HL-60/S4 treated with phorbol 12-myristate 13-acetate at 8.2 ng/mL for 4 days and 3 days (cell line): ENCODE data around the gene DCT.
"Not testable (repeated sequence)": the region's sequence is repeated elsewhere in the genome, so short reads cannot be mapped to it uniquely, and the experiment has no call there.

Source experiments
- in situ Hi-C: fragments of 300-500 bp; cut with MboI; formaldehyde crosslinking; loops from 2 replicates; pipeline ENCODE4 v1.15.0; 2022; ENCODE audit warnings: low sequenced_read_pairs

The DCT gene

DNA sequence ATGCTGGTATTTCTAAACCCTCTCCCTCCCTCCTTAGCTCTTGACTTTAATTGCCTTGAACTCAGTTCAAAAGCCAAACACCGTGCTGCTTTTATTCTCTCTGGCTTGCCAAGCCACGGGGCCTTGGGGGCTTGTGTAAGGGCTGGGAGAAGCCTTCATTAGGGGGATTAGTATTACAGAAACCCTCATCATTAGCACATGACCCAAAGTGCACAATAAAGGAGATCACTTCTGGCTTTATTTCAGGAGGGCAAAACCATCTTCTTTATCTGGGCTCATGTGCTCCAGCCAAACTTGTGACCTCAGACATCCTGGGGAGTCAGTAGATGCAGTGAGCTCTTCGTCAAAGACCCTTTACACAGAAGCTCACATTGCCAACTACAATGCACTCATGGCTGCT is at the start of gene DCT:
Gene DCT (minus strand): TSS at position 67 of the 400 bp plus-strand sequence. CDS start 427 bp downstream, outside the sequence.
- in situ Hi-C loops = no loop called here

DNA sequence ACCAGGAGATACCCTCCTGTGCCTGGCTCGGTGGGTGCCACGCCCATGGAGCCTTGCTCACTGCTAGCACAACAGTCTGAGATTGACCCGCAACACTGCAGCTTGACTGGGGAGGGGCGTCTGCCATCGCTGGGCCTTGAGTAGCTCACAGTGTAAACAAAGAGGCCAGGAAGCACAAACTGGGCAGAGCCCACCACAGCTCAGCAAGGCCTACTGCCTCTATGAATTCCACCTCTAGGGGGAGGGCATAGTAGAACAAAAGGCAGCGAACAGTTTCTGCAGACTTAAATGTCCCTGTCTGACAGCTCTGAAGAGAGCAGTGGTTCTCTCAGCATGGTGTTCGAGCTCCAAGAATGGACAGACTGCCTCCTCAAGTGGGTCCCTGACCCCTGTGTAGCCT is 47.5 kb upstream of the DCT start:
- in situ Hi-C loops = not testable (repeated sequence)

DNA sequence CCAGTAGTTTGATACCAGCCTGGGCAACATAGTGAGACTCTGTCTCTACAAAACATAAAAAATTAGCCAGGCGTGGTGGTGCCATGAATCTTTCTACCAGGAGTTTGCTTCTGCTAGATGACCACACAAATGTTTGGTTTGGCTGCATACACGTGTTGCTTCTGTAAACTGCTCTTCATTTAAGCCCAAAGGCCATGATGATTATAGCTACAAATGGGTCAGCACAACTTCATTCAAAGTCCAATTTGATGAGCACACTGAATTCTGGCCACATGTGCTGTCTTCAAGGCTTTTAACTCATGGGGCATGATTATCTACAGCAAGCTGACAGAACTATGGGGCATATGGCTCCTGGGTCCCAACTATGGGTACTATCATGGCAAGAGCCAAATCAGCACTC is 46.3 kb upstream of the DCT start:
- in situ Hi-C loops = no loop called here

DNA sequence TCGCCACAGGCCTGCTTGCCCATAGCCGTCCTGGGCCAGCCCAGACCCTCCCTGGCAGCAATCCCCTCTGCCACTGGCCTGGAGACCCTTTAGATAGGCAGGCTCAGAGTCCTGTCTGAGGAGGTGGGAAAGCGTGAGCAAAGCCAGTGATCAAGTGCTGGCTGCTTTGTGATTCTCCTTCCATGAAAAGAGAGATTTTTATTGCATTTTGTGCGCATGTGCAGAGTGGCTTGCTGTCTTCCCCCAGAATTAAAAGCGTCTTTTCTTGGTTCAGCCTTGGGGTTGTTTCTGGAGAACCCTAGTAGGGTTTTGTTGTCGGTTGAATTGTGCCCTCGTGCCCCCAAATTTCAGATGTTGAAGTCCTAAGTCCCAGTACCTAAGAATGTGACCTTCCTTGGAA is 44.9 kb upstream of the DCT start:
- in situ Hi-C loops = no loop called here

DNA sequence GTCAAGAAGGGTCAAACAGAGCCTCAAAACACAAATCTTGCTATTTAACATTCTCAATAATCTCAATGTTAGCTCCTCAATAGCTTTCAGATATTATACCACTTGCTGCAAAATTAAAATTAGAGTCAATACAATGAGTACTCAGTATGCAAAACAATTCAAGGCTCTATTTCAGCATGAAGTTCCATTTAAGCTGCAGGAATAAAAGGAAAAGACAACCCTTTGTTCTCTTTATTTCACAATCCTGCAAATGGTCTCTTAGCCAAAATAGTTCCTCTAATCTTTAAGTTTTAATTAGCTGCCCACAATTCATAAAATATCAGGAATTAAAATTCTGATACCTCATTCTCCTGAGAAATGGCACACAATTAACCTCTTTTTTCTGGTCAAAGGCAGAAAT is 40.5 kb upstream of the DCT start:
- in situ Hi-C loops = no loop called here

GRCh38 chr13:94516456-94516855 is 37.0 kb upstream of the DCT start:
- in situ Hi-C loops = no loop called here

DNA sequence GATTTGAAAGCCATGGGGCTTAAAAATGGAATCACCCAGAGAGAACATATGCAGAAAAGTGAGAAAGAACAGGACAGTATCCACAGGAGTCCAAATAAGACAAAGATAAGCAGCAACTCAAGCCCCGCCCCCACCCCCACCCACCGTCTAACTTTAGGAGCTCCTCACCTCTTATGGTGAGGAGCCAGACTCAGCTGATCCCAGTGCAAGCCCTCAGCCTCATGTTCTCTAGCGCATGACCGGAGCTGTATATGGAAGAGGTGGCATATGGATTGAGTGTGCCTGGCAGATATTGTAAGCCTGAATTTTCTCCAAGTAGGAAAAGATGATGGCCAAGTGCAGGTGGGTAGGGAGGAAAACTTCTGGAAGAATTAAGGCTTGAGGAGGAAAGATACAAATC is 36.4 kb upstream of the DCT start:
- in situ Hi-C loops = no loop called here

DNA sequence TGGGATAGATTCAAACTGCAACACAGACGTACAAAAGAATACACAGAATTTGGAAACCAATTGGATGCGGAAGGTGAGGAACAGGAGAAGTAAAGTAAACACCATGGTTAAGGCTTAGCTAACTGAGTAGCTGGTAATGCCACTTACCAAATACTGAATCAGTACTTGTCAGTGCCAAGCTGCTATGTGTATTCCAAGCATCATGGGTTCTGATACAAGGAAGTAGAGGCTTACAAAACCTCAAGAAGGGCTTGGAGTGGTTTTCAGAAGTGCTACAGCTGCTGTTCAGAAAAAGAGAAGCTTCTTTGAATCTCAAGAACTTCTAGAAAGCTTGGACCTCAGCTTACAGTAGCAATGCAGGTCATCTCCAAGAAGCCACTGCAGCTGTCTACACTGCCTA is 35.9 kb upstream of the DCT start:
- in situ Hi-C loops = no loop called here

- in situ Hi-C loops = no loop called here
These were observed 33.5 kb upstream of the DCT start for GRCh38 chr13:94513026-94513425.

DNA sequence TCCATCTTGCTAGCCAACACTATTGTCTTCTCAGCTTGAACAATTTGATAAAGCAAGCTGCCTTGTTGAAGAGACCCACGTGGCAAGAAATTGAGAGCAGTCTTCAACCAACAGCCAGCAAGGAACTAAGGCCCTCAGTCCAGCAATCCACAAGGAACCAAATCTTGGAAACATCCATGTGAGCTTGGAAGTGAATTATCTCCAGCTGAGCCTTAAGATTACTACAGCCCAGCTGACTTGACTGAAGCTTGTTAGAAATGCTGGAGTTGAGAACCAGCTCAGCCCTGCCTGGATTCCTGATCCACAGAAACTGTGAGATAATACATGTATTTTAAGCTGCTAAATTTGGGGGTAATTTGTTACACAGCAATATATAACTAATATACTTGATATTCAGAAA is 26.2 kb upstream of the DCT start:
- in situ Hi-C loops = no loop called here

DNA sequence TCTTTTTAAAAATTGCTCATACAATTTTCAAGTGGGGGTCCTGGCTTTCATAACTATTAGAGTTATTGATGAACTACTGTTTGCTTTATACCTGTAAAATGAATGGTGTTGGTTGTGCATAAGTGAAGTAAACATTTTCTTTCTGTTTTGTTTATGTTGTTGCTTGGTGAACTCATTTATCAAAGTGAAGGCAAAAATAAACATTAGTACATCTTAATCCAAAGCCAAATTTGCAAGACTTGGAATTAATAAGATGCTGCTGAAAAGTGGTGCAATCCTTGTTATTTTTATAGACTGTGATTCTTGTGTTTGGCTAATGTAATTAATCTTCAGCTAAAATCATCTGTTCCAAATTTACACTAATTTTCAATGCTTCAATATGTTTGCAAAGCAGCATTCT is 24.4 kb upstream of the DCT start:
- in situ Hi-C loops = no loop called here

- in situ Hi-C loops = not testable (repeated sequence)
These were observed 19.3 kb upstream of the DCT start for GRCh38 chr13:94498831-94499230.

DNA sequence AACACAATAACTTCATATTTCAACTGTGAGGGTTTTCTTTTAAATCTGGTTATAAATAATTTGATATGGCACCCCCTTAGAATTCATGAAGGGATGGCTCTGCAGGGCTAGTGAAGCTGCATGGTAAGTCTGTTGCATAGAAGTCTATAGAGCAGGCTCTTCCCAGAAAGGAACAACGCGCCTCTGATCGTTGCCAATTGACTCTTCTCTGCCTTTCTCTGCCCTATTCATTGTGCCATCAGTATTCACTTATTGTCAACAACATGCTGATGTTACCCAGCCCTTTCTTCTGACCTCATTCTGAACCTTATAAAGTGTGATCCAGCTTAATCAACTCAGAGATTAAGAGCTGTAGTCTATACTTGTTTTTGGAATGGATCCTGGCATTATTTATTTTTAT is 16.3 kb upstream of the DCT start:
- in situ Hi-C loops = no loop called here

- in situ Hi-C loops = no loop called here
These were observed 14.5 kb upstream of the DCT start for GRCh38 chr13:94494026-94494425.

DNA sequence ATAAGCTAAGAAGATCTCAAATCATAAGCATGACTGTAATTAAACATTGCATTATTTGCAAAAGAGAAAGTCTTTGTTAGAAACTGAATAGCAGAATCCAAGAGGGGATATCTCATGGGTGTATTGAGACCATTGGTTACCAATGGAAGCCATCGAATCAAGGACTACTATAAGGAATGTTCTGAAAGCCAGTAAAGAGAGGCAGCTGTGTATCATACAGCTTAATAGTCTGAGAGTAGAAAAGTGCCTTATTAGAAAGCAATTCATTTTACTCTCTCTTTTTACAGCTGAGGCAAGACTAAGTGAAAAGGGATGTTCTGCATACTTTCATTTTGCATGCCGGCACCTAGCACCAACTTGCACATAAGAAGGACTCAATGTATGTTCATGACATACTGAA is 7.6 kb upstream of the DCT start:
- in situ Hi-C loops = no loop called here

DNA sequence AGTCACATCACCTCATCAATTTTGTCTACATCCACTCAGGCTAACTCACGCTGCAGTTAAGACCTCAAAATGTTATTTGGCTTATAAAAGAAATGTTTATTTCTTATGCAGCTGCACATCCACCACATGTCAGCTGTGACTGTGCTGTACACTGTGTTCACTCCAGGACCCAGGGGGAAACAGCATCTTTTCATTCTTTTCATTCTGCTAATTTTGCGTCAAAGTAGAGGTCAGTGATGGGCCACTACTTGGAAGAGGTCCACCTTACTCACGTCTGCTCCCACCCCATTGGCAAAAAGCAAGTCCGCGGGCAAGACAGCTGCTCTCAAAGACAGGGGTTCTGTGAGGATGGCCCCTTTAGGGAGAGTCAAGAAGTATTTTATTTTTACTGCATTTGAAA is 4.5 kb upstream of the DCT start:
- in situ Hi-C loops = no loop called here

DNA sequence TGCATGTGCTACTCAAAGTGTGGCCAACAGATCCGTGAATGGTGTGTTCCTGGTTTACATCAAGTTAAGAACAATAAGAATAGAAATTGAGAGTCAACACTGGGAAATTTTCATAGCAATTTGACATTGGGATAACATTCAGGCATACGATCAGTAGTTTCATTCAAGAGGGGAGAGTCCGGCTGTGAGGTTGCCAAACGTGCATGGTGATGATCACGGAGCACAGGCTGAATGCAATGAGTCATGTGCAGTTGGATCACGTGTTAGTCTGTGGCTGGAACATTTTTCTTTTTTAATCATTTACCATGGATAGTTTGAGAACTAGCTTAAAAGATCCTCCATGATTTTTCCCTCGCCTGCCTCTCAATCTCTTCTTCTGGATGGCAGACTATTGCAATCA is 2.5 kb upstream of the DCT start:
- in situ Hi-C loops = no loop called here

DNA sequence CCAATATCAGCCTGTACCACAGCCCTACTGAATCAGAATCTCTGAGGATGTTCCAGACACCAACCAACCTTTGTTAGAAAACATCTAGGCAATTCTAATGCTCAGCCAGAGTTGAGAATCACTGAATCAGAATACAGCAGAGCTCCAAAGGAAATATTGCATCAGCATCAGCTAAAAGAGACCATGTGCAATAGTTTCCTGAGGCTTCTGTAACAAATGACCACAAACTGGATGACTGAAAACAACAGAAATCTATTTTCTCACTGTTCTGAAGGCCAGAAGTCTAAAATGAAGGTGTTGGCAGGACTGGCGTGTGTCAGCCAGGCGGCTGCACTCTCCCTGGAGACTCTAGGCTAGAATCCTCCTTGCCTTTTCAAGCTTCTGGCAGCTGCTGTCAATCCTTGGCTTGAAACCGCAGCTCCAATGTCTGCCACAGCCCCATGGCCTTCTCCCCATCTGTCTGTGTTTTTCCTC is 1.2 kb upstream of the DCT start:
- in situ Hi-C loops = no loop called here

GRCh38 chr13:94478913-94479312 is 569 bp downstream of the DCT start:
- in situ Hi-C loops = no loop called here

DNA sequence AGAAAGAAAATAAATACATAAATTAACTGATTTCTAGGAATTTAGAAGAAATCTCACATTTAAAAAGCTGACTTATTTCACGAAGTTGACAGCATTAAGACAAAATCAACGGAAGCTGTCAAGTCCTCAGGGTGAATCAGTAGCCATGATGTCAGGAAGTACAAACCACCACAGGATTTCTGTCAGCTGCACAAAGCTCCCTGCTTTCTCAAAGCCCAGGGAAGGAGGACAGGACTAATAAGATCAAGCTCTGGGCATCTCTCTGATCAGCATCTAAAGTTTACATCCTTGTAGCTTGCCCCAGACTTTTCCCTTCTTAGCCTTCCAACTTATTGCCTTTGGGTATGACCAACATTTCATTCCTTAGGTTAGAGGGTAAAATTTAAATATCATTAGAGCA is 9.4 kb downstream of the DCT start:
- in situ Hi-C loops = no loop called here

DNA sequence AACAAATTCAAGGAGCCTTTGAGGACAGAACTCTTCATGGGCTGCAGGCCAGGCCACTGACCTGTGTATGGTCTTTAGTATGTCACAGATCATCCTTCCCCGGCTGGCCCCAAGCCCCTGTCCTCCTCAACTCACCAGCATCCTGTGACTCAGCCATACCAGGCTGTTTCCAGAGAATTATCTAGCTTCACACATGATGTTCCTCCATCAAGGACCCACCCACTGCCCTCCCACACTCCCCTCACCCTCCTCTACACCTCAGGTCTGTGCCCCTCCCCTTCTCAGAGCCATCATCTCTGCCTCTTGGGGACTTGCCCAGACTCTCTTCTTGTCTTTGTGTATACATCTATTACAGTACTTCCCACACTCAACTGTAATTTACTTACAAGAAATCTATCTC is 14.7 kb downstream of the DCT start:
- in situ Hi-C loops = no loop called here

- in situ Hi-C loops = no loop called here
These were observed 16.8 kb downstream of the DCT start for GRCh38 chr13:94462670-94463069.

DNA sequence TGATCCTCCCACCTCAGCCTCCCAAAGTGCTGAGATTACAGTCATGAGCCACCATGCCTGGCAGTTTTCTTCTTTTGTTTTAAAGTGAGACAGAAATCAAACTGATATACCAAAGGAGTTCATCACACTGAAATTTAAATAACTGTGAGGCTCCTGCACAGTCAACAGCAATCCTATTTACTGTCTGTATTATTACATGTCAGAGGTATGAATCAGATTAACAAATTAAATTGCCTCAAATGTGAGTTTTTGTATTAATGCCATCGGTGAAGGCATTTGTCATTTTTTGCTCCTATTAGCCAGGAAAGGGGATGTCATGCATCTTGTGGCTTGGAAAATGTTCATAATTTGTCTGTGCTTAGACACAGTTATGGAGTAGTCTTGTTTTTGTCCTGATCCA is 20.4 kb downstream of the DCT start:
- in situ Hi-C loops = no loop called here

GRCh38 chr13:94455414-94455813 is 24.1 kb downstream of the DCT start:
- in situ Hi-C loops = no loop called here
